Trophoblast cell (in vitro differentiated cells and primary cell): ENCODE measurements around the gene SHFL.

Experiments used
- DNase-seq, 2 donors: peaks; one replicate each; pipeline ENCODE4 v3.0.0-alpha.2; 2016
- H2AFZ ChIP-seq: 2 replicates; pipeline ENCODE4 v1.6.1; 2013; ENCODE audit warnings: low read length, moderate library complexity, mild to moderate bottlenecking; ENCODE audit not compliant: insufficient read depth, poor library complexity
- H2AK5ac ChIP-seq: 2 replicates; pipeline ENCODE4 v1.6.1; 2013; ENCODE audit warnings: mild to moderate bottlenecking, low read length
- H2BK120ac ChIP-seq: 2 replicates; pipeline ENCODE4 v1.6.1; 2013; ENCODE audit warnings: low read length, mild to moderate bottlenecking, moderate library complexity; ENCODE audit not compliant: insufficient read depth, poor library complexity
- H2BK12ac ChIP-seq: 2 replicates; pipeline ENCODE4 v1.6.1; 2013; ENCODE audit warnings: mild to moderate bottlenecking, low read length, moderate library complexity
- H2BK5ac ChIP-seq: 2 replicates; pipeline ENCODE4 v1.6.1; 2013; ENCODE audit warnings: low read length, low read depth, moderate library complexity, mild to moderate bottlenecking; ENCODE audit not compliant: poor library complexity
- H3K14ac ChIP-seq: 2 replicates; pipeline ENCODE4 v1.6.1; 2013; ENCODE audit warnings: mild to moderate bottlenecking, low read length
- H3K18ac ChIP-seq: 2 replicates; pipeline ENCODE4 v1.6.1; 2013; ENCODE audit warnings: mild to moderate bottlenecking, low read length
- H3K23ac ChIP-seq: 2 replicates; pipeline ENCODE4 v1.6.1; 2013; ENCODE audit warnings: low read length
- H3K27ac ChIP-seq: 2 replicates; pipeline ENCODE4 v1.5.1; 2013; ENCODE audit warnings: low read depth, mild to moderate bottlenecking, inconsistent platforms, low read length, moderate library complexity
- H3K27me3 ChIP-seq: 2 replicates; pipeline ENCODE4 v1.6.1; 2013; ENCODE audit warnings: inconsistent platforms, mild to moderate bottlenecking, low read length, moderate library complexity; ENCODE audit not compliant: insufficient read depth
- H3K36me3 ChIP-seq, 2 experiments: 1 replicate in 1 of 2; 2 replicates in 1 of 2; pipeline ENCODE4 v1.6.1; 2013; ENCODE audit warnings: low read length in 2 of 2, mild to moderate bottlenecking in 2 of 2, moderate library complexity in 1 of 2; ENCODE audit not compliant: insufficient read depth in 2 of 2, control insufficient read depth in 1 of 2
- H3K4ac ChIP-seq: 2 replicates; pipeline ENCODE4 v1.6.1; 2013; ENCODE audit warnings: low read depth, mild to moderate bottlenecking, low read length, moderate library complexity
- H3K4me1 ChIP-seq, 2 experiments: 1 replicate in 1 of 2; 2 replicates in 1 of 2; pipeline ENCODE4 v1.6.1; 2013; ENCODE audit warnings: low read length in 2 of 2, mild to moderate bottlenecking in 2 of 2, moderate library complexity in 1 of 2; ENCODE audit not compliant: insufficient read depth in 2 of 2, control insufficient read depth in 1 of 2
- H3K4me2 ChIP-seq: 2 replicates; pipeline ENCODE4 v1.6.1; 2013; ENCODE audit warnings: inconsistent platforms, mild to moderate bottlenecking, low read length, moderate library complexity
- H3K4me3 ChIP-seq: 2 replicates; pipeline ENCODE4 v1.5.1; 2013; ENCODE audit warnings: mild to moderate bottlenecking, low read depth, low read length, inconsistent platforms
- H3K79me1 ChIP-seq: one replicate; pipeline ENCODE4 v1.6.1; 2013; ENCODE audit warnings: low read length
- H3K79me2 ChIP-seq: 2 replicates; pipeline ENCODE4 v1.6.1; 2013; ENCODE audit warnings: low read length, mild to moderate bottlenecking; ENCODE audit not compliant: control insufficient read depth, insufficient read depth, poor library complexity
- H3K9ac ChIP-seq: 2 replicates; pipeline ENCODE4 v1.6.1; 2013; ENCODE audit warnings: mild to moderate bottlenecking, low read length
- H3K9me3 ChIP-seq: 2 replicates; pipeline ENCODE4 v1.6.1; 2013; ENCODE audit warnings: low read depth, mild to moderate bottlenecking, control low read depth, inconsistent platforms, low read length; ENCODE audit not compliant: insufficient read depth
- H4K12ac ChIP-seq: 2 replicates; pipeline ENCODE4 v1.6.1; 2013; ENCODE audit warnings: low read depth, mild to moderate bottlenecking, low read length, moderate library complexity
- H4K8ac ChIP-seq: 2 replicates; pipeline ENCODE4 v1.6.1; 2013; ENCODE audit warnings: low read depth, mild to moderate bottlenecking, low read length, moderate library complexity
- H4K91ac ChIP-seq: one replicate; pipeline ENCODE4 v1.6.1; 2013; ENCODE audit warnings: low read depth, mild to moderate bottlenecking, low read length, moderate library complexity
- WGBS: extraction: QIAGEN DNeasy Blood & Tissue Kit; methylation state at CpG from one replicate; pipeline ENCODE4 v1.1.7; 2013; ENCODE audit warnings: missing lambda C conversion rate; ENCODE audit not compliant: insufficient read length, insufficient coverage; ENCODE audit errors: extremely low coverage; 5-methylcytosine and 5-hydroxymethylcytosine counted together

Gene SHFL

GRCh38 chr19:10052602-10053360 lies 33.3 kb upstream of the SHFL start:
- Histone ChIP-seq H3K4ac (no peak overlapping the region), H3K4me3 (no peak overlapping the region), H3K18ac (no peak overlapping the region), H3K14ac (no peak overlapping the region), H2BK12ac (no peak overlapping the region), H3K27me3 (no peaks in the 10 kb centered on the region), H4K8ac (no peak overlapping the region), H2BK120ac (no peak overlapping the region), H3K4me2 (no peak overlapping the region), H3K23ac (no peak overlapping the region), H3K9ac (no peak overlapping the region), H3K27ac (no peak overlapping the region), H3K4me1 (no peaks in the 10 kb centered on the region), H3K79me2 (no peaks in the 10 kb centered on the region), H3K36me3 (no peaks in the 10 kb centered on the region), H3K9me3 (peaks cover 3% of the 10 kb centered on the region), H3K79me1 (no peaks in the 10 kb centered on the region), H2BK5ac (no peak overlapping the region), H4K12ac (no peak overlapping the region), H2AK5ac (no peak overlapping the region), H2AFZ (no peak overlapping the region), H4K91ac (no peak overlapping the region)
- WGBS: no CpG with 5 or more reads among the region's 21 CpGs
- no peak for DNase-seq

- WGBS: no CpG with 5 or more reads among the region's 21 CpGs
- no peak overlapping the region for H3K4me2 ChIP-seq
- H2BK5ac ChIP-seq: no peak overlapping the region
- no peak overlapping the region for H3K18ac ChIP-seq
- H3K36me3 ChIP-seq: no peaks in the 10 kb centered on the region
- no peak overlapping the region for H3K4ac ChIP-seq
- H2AFZ ChIP-seq: no peak overlapping the region
- no peak overlapping the region for H4K12ac ChIP-seq
- H3K79me2 ChIP-seq: no peaks in the 10 kb centered on the region
- DNase-seq: no peak
- no peak overlapping the region for H4K8ac ChIP-seq
- H3K14ac ChIP-seq: no peak overlapping the region
- no peak overlapping the region for H4K91ac ChIP-seq
- no peak overlapping the region for H2BK120ac ChIP-seq
- H3K9ac ChIP-seq: no peak overlapping the region
- H2AK5ac ChIP-seq: no peak overlapping the region
- H3K23ac ChIP-seq: no peak overlapping the region
- H3K4me1 ChIP-seq: no peaks in the 10 kb centered on the region
- no peak overlapping the region for H3K4me3 ChIP-seq
- H3K79me1 ChIP-seq: no peaks in the 10 kb centered on the region
- H3K9me3 ChIP-seq: no peaks in the 10 kb centered on the region
- H2BK12ac ChIP-seq: no peak overlapping the region
- H3K27ac ChIP-seq: no peak overlapping the region
- H3K27me3 ChIP-seq: no peaks in the 10 kb centered on the region
Measured at GRCh38 chr19:10061717-10062310, 24.3 kb upstream of the SHFL start.

- Histone ChIP-seq H3K23ac (no peak overlapping the region), H2BK5ac (no peak overlapping the region), H2BK12ac (no peak overlapping the region), H3K79me2 (no peaks in the 10 kb centered on the region), H3K9ac (no peak overlapping the region), H3K79me1 (no peaks in the 10 kb centered on the region), H3K4me2 (no peak overlapping the region), H3K36me3 (no peaks in the 10 kb centered on the region), H3K4ac (no peak overlapping the region), H3K4me1 (no peaks in the 10 kb centered on the region), H2AK5ac (no peak overlapping the region), H3K4me3 (no peak overlapping the region), H3K18ac (no peak overlapping the region), H3K14ac (no peak overlapping the region), H4K91ac (no peak overlapping the region), H3K27me3 (no peaks in the 10 kb centered on the region), H2AFZ (no peak overlapping the region), H4K8ac (no peak overlapping the region), H4K12ac (no peak overlapping the region), H3K9me3 (peaks cover 3% of the 10 kb centered on the region), H2BK120ac (no peak overlapping the region), H3K27ac (no peak overlapping the region)
- WGBS: no CpG with 5 or more reads among the region's 4 CpGs
- no peak for DNase-seq
Measured at GRCh38 chr19:10068205-10068604, 17.9 kb upstream of the SHFL start.

- Histone ChIP-seq H3K18ac (no peak overlapping the region), H3K79me1 (no peaks in the 10 kb centered on the region), H3K9me3 (peaks cover 9% of the 10 kb centered on the region), H3K36me3 (no peaks in the 10 kb centered on the region), H4K8ac (no peak overlapping the region), H2AFZ (no peak overlapping the region), H2BK5ac (no peak overlapping the region), H3K23ac (no peak overlapping the region), H3K14ac (no peak overlapping the region), H2BK120ac (no peak overlapping the region), H3K27ac (no peak overlapping the region), H3K79me2 (no peaks in the 10 kb centered on the region), H3K9ac (no peak overlapping the region), H3K27me3 (no peaks in the 10 kb centered on the region), H3K4ac (no peak overlapping the region), H3K4me3 (no peak overlapping the region), H2BK12ac (no peak overlapping the region), H3K4me2 (no peak overlapping the region), H2AK5ac (no peak overlapping the region), H4K91ac (no peak overlapping the region), H3K4me1 (no peaks in the 10 kb centered on the region), H4K12ac (no peak overlapping the region)
- DNase-seq: no peak
- no CpG with 5 or more reads among the region's 6 CpGs for WGBS
Measured at GRCh38 chr19:10069046-10069445, 17.1 kb upstream of the SHFL start.
